ENCODE results near the gene TMEM123. TPM values are rescaled to one million over a fixed set of nuclear protein-coding genes. Genes with fewer than 3 reads are reported as not detected.
A peak's percentile ranks its signal among the peaks of the same experiment; 100 is the strongest.

TMEM123 gene
- total and polyA plus RNA-seq, 2 of the 13 experiments (the other 11 are each of a cell fraction or from before 2014, with no cell fraction given): 365 to 2,761 TPM

DNA sequence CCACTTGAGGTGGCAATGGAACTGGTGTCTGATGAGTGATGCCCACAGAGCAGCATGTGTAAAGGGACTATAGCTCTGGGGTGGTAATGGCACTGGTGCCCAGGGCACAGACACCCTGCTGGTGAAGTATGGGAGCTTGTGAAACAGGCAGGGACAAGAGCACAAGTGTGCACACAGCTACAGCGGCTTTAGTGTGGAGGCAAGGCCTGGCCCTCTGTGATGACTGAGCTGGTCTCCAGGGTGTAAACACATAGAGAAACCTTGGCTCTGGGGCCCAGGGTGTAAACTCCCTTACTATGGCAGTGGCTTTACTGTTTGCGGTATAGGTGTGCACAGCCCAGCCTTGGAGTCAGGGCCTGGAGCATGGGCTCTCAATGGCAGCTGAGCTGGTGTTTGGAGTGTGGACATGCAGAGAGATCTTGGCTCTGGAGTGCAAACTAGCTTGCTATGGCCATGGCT, 59.3 kb downstream of the TMEM123 start (continued):
- TF ChIP-seq, protein P1, sequence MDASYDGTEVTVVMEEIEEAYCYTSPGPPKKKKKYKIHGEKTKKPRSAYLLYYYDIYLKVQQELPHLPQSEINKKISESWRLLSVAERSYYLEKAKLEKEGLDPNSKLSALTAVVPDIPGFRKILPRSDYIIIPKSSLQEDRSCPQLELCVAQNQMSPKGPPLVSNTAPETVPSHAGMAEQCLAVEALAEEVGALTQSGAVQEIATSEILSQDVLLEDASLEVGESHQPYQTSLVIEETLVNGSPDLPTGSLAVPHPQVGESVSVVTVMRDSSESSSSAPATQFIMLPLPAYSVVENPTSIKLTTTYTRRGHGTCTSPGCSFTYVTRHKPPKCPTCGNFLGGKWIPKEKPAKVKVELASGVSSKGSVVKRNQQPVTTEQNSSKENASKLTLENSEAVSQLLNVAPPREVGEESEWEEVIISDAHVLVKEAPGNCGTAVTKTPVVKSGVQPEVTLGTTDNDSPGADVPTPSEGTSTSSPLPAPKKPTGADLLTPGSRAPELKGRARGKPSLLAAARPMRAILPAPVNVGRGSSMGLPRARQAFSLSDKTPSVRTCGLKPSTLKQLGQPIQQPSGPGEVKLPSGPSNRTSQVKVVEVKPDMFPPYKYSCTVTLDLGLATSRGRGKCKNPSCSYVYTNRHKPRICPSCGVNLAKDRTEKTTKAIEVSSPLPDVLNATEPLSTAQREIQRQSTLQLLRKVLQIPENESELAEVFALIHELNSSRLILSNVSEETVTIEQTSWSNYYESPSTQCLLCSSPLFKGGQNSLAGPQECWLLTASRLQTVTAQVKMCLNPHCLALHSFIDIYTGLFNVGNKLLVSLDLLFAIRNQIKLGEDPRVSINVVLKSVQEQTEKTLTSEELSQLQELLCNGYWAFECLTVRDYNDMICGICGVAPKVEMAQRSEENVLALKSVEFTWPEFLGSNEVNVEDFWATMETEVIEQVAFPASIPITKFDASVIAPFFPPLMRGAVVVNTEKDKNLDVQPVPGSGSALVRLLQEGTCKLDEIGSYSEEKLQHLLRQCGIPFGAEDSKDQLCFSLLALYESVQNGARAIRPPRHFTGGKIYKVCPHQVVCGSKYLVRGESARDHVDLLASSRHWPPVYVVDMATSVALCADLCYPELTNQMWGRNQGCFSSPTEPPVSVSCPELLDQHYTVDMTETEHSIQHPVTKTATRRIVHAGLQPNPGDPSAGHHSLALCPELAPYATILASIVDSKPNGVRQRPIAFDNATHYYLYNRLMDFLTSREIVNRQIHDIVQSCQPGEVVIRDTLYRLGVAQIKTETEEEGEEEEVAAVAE (CRISPR knock-in tag; IDR thresholded peaks at IDR 0.05; ENCODE audit: borderline replicate concordance): no peak
- no peak for TF ChIP-seq DR1 (CRISPR knock-in tag; IDR thresholded peaks at IDR 0.05)
- no peak for TF ChIP-seq STAG1 (CRISPR knock-in tag; IDR thresholded peaks at IDR 0.05)
- 0 out of 2 replicates have a peak, but pooled peaks have one; percentile 22 for TF ChIP-seq ZNF350 (CRISPR knock-in tag; IDR thresholded peaks at IDR 0.05; ENCODE audit: borderline replicate concordance, low read depth)
- no peak for TF ChIP-seq CENPX (CRISPR knock-in tag; IDR thresholded peaks at IDR 0.05)
- no peak for TF ChIP-seq MXI1 (IDR thresholded peaks at IDR 0.05; ENCODE audit: borderline replicate concordance, low read depth, low read length)
- no peak for TF ChIP-seq ZSCAN21 (CRISPR knock-in tag; IDR thresholded peaks at IDR 0.05; ENCODE audit: borderline replicate concordance)
- no peak for TF ChIP-seq ZFP37 (CRISPR knock-in tag; IDR thresholded peaks at IDR 0.05; ENCODE audit: borderline replicate concordance)
- no peak for TF ChIP-seq TRIM24 (CRISPR knock-in tag; IDR thresholded peaks at IDR 0.05)
- TF ChIP-seq ZMAT3 (CRISPR knock-in tag; conservative IDR thresholded peaks at IDR 0.05): no peak
- no peak for TF ChIP-seq NFATC3 (CRISPR knock-in tag; IDR thresholded peaks at IDR 0.05)
- TF ChIP-seq, protein P2, sequence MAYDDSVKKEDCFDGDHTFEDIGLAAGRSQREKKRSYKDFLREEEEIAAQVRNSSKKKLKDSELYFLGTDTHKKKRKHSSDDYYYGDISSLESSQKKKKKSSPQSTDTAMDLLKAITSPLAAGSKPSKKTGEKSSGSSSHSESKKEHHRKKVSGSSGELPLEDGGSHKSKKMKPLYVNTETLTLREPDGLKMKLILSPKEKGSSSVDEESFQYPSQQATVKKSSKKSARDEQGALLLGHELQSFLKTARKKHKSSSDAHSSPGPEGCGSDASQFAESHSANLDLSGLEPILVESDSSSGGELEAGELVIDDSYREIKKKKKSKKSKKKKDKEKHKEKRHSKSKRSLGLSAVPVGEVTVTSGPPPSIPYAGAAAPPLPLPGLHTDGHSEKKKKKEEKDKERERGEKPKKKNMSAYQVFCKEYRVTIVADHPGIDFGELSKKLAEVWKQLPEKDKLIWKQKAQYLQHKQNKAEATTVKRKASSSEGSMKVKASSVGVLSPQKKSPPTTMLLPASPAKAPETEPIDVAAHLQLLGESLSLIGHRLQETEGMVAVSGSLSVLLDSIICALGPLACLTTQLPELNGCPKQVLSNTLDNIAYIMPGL (CRISPR knock-in tag; IDR thresholded peaks at IDR 0.05; ENCODE audit: borderline replicate concordance in 1 of 2, low read depth in 1 of 2): no peak
- TF ChIP-seq ZNF572 (CRISPR knock-in tag; IDR thresholded peaks at IDR 0.05): no peak
- 0 out of 2 replicates have a peak, but pooled peaks have one; percentile 32 for TF ChIP-seq ZNF772 (CRISPR knock-in tag; IDR thresholded peaks at IDR 0.05)
- TF ChIP-seq, protein P3, sequence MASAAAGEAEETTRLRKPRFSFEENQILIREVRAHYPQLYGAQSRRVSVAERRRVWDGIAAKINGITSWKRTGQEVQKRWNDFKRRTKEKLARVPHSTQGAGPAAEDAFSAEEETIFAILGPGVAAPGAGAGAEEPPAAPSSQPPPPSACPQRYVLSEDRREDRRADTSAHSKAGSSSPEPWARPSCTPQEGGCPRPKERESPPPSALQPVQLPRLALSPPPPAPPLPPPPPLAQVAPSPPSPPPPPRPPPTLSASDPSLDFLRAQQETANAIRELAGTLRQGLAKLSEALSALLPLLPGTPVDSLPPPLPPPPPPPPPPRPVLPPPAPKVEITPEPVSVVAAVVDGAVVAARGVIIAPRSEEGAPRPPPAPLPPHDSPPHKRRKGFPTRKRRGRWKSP (CRISPR knock-in tag; IDR thresholded peaks at IDR 0.05): no peak
- no peak for TF ChIP-seq PHF8 (CRISPR knock-in tag; IDR thresholded peaks at IDR 0.05)
- no peak for TF ChIP-seq MAZ (IDR thresholded peaks at IDR 0.05; ENCODE audit: borderline replicate concordance, low read depth, low read length)
- TF ChIP-seq MAZ (CRISPR knock-in tag; IDR thresholded peaks at IDR 0.05; ENCODE audit: low read depth): no peak
- TF ChIP-seq HNRNPL (IDR thresholded peaks at IDR 0.05; ENCODE audit: low read depth, low read length): 0 out of 2 replicates have a peak, but pooled peaks have one; percentile 57
- TF ChIP-seq RFXAP (CRISPR knock-in tag; IDR thresholded peaks at IDR 0.05; ENCODE audit: borderline replicate concordance): no peak
- TF ChIP-seq, protein P4, sequence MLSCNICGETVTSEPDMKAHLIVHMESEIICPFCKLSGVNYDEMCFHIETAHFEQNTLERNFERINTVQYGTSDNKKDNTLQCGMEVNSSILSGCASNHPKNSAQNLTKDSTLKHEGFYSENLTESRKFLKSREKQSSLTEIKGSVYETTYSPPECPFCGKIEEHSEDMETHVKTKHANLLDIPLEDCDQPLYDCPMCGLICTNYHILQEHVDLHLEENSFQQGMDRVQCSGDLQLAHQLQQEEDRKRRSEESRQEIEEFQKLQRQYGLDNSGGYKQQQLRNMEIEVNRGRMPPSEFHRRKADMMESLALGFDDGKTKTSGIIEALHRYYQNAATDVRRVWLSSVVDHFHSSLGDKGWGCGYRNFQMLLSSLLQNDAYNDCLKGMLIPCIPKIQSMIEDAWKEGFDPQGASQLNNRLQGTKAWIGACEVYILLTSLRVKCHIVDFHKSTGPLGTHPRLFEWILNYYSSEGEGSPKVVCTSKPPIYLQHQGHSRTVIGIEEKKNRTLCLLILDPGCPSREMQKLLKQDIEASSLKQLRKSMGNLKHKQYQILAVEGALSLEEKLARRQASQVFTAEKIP (CRISPR knock-in tag; IDR thresholded peaks at IDR 0.05; ENCODE audit: borderline replicate concordance): no peak

Measured in HepG2 (cell line).